HEK293T (cell line): Measurements from ENCODE around the gene C1orf105.

Experiments
- ARNT ChIP-seq: fragments of 450-650 bp; IDR thresholded peaks from 2 replicates; pipeline ENCODE4 v1.6.1; 2017; ENCODE audit warnings: mild to moderate bottlenecking
- BHLHE40 ChIP-seq: fragments of 450-650 bp; IDR thresholded peaks from 2 replicates; pipeline ENCODE4 v1.6.1; 2016; ENCODE audit warnings: mild to moderate bottlenecking, moderate library complexity, borderline replicate concordance
- CTBP1 ChIP-seq: fragments of 450-650 bp; IDR thresholded peaks from 2 replicates; pipeline ENCODE4 v1.6.1; 2016; ENCODE audit warnings: borderline replicate concordance
- ELF4 ChIP-seq: fragments of 450-650 bp; IDR thresholded peaks from 2 replicates; pipeline ENCODE4 v1.6.1; 2017; ENCODE audit warnings: antibody characterized with exemption
- FOXA1 ChIP-seq: fragments of 450-650 bp; IDR thresholded peaks from 2 replicates; pipeline ENCODE4 v1.6.1; 2016; ENCODE audit warnings: mild to moderate bottlenecking
- FOXK2 ChIP-seq: fragments of 450-650 bp; IDR thresholded peaks from 2 replicates; pipeline ENCODE4 v1.6.1; 2016; ENCODE audit warnings: mild to moderate bottlenecking
- FOXM1 ChIP-seq: fragments of 450-650 bp; IDR thresholded peaks from 2 replicates; pipeline ENCODE4 v1.6.1; 2017; ENCODE audit warnings: mild to moderate bottlenecking, borderline replicate concordance
- LEF1 ChIP-seq: fragments of 450-650 bp; IDR thresholded peaks from 2 replicates; pipeline ENCODE4 v1.6.1; 2017; ENCODE audit warnings: mild to moderate bottlenecking, borderline replicate concordance
- NFRKB ChIP-seq: fragments of 450-650 bp; IDR thresholded peaks from 2 replicates; pipeline ENCODE4 v1.6.1; 2016; ENCODE audit warnings: mild to moderate bottlenecking, moderate library complexity
- PKNOX1 ChIP-seq: fragments of 450-650 bp; IDR thresholded peaks from 2 replicates; pipeline ENCODE4 v1.6.1; 2016
- SP1 ChIP-seq: fragments of 450-650 bp; IDR thresholded peaks from 2 replicates; pipeline ENCODE4 v1.6.1; 2017
- SUZ12 ChIP-seq: fragments of 450-650 bp; IDR thresholded peaks from 2 replicates; pipeline ENCODE4 v1.6.1; 2016; ENCODE audit warnings: mild to moderate bottlenecking
- TARDBP ChIP-seq: fragments of 450-650 bp; IDR thresholded peaks from 2 replicates; pipeline ENCODE4 v1.6.1; 2016
- ZNF384 ChIP-seq: fragments of 450-650 bp; IDR thresholded peaks from 2 replicates; pipeline ENCODE4 v1.6.1; 2016

- no peak for TF ChIP-seq CTBP1
- TF ChIP-seq FOXK2: no peak
- TF ChIP-seq SP1: no peak
- no peak for TF ChIP-seq BHLHE40
- TF ChIP-seq ELF4: no peak
- no peak for TF ChIP-seq NFRKB
- TF ChIP-seq LEF1: no peak
- TF ChIP-seq FOXA1: no peak
- no peak for TF ChIP-seq TARDBP
- no peak for TF ChIP-seq FOXM1
- TF ChIP-seq SUZ12: no peak
- TF ChIP-seq ZNF384: no peak
- no peak for TF ChIP-seq PKNOX1
- no peak for TF ChIP-seq ARNT
These were observed at the start of gene C1orf105 for GRCh38 chr1:172420385-172420784.
